ENCODE data around the gene CCDC138.

CCDC138 gene

DNA sequence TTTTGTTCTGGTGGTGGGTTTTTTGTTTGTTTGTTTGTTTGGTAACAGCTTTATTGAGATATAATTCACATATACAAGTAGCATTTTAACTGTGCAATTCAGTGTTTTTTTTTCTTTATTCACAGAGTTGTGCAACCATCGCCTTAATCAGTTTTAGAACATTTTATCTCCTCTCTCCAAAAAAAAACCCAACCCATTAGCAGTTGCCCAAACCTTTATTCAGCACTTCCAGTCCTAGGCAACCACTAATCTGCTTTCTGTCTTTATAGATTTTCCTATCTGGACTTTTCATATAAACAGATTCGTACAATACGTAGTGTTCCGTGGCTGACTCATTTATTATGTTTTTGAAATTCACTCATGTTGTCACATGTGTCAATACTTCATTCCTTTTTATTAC, 38.7 kb downstream of the CCDC138 start:
- no peak for DNase-seq (ENCODE audit: low read depth in 3 of 3)

DNA sequence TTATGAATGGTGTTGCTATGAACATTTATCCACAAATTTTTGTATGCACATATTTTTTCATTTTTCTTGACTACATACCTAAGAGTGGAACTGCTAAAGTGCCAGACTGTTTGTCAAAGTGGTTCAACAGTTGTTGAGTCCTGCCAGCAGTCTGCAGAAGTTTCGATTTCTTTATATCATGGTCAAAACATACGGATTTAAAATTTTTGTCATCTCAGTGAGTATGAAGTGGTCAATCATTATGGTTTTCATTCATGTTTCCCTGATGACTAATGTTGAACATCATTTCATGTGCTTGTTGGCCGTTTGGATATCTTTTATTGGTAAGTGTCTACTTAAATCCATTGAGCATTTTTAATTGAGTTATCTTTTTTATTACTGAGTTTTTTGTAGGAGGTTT, 39.2 kb downstream of the CCDC138 start:
- no peak for DNase-seq (ENCODE audit: low read depth in 3 of 3)

- no peak for DNase-seq (ENCODE audit: low read depth in 3 of 3)
Measured at GRCh38 chr2:108829578-108830310, 43.2 kb downstream of the CCDC138 start.

DNA sequence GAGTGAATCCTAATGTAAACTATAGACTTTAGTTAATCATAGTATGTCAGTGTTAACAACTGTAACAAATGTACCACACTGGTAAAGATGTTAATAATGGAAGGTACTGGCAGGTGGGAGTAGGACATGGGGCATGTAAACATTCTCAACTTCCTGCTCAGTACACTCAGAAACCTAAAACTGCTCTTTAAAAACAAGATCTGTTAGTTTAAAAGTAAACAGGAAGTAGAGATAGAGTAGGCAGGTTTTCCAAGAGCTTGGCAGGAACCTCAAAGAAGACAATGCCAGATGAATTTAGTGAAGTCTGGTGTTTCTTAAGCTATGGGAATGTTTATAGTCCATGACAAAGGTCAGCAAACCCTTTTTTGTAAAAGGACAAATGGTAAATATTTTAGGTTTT, 46.6 kb downstream of the CCDC138 start:
- no peak for DNase-seq (ENCODE audit: low read depth in 3 of 3)

DNA sequence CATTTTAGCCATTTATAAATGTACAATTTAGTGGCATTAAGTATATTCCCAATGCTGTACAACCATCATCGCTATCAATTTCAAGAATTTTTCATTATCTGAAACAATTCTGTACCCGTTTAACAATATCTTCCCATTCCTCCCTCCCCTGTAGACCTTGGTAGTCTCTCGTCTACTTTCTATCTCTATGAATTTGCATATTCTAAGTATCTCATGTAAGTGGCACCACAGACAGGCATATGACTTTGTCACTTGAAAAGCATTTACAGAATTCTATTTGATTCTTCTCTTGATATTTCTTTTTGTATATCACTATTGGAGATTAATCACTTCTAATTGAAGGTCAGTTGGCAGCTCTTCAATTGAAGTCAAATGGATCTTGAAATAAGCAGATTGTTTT, 48.0 kb downstream of the CCDC138 start:
- DNase-seq (ENCODE audit: low read depth in 3 of 3) = no peak

DNA sequence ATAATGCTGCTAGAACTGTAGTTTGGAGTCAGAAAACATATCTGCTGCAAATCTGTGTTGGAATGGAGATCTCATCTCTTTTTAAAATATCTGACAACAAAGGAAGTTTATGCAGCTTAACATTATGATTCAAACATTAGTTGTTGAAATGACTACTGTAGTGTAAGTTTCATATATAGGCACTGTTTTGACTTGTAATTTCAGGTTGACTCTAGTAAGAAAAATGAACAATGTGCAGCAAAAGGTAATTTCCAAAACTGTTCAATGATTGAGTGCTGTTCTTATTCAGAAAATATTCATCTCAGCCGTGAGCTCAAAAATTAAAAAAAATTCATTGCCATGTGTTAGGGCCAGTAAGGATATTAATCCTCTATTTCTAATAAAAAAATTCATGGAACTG, 48.5 kb downstream of the CCDC138 start:
- no peak for DNase-seq (ENCODE audit: low read depth in 3 of 3)

GRCh38 chr2:108837198-108837597, 50.6 kb downstream of the CCDC138 start:
- no peak for DNase-seq (ENCODE audit: low read depth in 3 of 3)

- no peak for DNase-seq (ENCODE audit: low read depth in 3 of 3)
Measured at GRCh38 chr2:108841506-108841905, 54.9 kb downstream of the CCDC138 start.

- no peak for DNase-seq (ENCODE audit: low read depth in 3 of 3)
Measured at GRCh38 chr2:108845923-108846322, 59.4 kb downstream of the CCDC138 start.

DNA sequence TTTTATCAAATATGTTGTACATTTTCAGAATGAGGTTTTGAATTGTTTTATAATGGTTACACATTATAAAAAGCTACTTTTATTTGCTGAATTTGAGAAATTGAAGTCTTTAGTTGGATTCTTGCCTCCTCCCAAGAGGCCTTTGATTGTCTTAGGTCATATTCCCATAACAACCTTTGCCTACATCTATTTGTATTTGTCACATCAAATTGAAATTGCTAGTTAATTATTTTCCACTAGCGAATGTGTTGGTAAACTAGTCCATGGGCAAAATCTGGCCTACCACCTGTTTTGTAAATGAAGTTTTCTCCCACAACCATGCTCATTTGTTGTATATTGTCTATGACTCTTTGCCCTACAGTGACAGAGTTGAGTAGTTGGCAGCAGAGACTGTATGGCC, 60.4 kb downstream of the CCDC138 start:
- DNase-seq (ENCODE audit: low read depth in 3 of 3) = no peak

DNA sequence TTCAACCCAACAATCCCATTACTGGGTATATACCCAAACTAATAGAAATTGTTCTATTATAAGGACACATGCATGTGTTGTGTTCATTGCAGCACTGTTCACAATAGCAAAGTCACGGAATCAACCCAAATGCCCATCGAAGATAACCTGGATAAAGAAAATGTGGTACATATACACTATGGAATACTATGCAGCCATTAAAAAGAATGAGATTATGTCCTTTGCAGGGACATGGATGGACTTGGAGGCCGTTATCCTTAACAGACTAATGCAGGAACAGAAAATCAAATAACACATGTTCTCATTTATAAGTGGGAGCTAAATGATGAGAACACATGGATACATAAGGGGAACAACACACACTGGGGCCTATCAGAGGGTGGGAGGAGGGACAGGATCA, 65.8 kb downstream of the CCDC138 start:
- no peak for DNase-seq (ENCODE audit: low read depth in 3 of 3)

- no peak for DNase-seq (ENCODE audit: low read depth in 3 of 3)
Measured at GRCh38 chr2:108853421-108853820, 66.8 kb downstream of the CCDC138 start.

DNA sequence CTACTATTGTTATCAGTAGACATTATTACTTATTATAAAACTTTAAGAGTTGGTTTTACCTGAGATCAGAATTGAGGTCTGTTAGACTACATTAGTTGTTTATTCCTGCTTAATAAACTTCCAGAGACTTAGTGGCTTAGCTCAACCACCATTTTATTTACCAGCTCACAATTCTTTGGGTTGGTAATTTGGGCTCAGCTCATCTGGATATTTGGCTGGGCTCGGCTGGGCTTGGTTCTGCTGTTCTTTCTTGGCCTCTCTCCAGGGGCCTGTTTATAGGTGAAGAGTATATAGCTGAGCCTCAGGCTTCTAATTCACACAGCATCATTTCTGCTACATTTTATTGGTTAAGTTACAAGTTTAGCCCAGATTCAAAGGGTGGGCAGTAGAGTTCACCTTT, 67.9 kb downstream of the CCDC138 start:
- no peak for DNase-seq (ENCODE audit: low read depth in 3 of 3)

GRCh38 chr2:108855194-108855593, 68.6 kb downstream of the CCDC138 start:
- no peak for DNase-seq (ENCODE audit: low read depth in 3 of 3)

GRCh38 chr2:108858894-108859293, 72.3 kb downstream of the CCDC138 start:
- DNase-seq (ENCODE audit: low read depth in 3 of 3) = no peak

GRCh38 chr2:108866041-108866440, 79.5 kb downstream of the CCDC138 start:
- DNase-seq (ENCODE audit: low read depth in 3 of 3) = no peak

- DNase-seq (ENCODE audit: low read depth in 3 of 3) = no peak
Measured at GRCh38 chr2:108868911-108869310, 82.3 kb downstream of the CCDC138 start.

DNA sequence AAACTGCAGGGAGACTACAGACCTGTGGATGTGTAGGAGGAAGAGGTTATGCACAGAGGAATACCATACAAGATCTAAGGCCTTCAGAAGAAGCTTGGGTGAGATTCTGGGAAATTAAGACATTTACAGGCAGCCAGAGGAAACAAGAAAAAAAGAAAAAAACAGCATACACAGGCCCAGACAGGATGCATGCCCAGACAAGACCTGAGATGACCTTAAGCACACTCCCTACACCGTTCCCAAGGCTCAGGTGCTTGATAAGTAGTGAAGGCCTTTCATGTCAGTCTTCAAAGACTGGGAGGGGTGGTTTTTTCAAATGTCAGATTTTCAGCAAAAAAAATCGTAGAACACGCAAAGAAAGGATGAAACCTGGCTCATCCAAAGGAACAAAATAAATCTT, 83.0 kb downstream of the CCDC138 start:
- DNase-seq (ENCODE audit: low read depth in 3 of 3) = no peak

DNA sequence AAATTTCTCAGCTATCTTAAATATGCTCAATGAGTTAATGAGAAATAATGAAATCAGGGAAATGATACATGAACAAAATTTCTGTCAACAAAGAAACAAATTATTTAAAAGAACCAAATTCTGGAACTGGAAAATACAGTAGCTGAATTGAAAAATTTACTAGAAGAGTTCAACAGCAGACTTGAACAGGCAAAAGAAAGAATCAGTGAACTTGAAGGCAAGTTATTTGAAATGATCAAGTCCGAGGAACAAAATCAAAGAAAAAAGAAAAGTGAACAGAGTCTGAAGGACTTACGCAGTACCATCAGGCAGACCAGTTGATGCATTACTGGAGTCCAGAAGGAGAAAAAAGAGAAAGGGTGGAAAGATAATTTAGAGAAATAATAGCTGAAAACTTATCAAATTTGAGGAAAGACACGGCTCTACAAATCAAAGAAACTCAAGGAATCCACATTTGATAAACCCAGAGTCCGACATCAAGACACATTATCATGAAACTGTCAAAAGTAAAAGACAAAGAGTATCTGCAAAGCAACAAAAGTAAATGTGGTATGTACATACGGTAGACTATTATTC, 83.6 kb downstream of the CCDC138 start:
- DNase-seq (ENCODE audit: low read depth in 3 of 3) = no peak

- DNase-seq (ENCODE audit: low read depth in 3 of 3) = no peak
Measured at GRCh38 chr2:108877506-108877905, 90.9 kb downstream of the CCDC138 start.

DNA sequence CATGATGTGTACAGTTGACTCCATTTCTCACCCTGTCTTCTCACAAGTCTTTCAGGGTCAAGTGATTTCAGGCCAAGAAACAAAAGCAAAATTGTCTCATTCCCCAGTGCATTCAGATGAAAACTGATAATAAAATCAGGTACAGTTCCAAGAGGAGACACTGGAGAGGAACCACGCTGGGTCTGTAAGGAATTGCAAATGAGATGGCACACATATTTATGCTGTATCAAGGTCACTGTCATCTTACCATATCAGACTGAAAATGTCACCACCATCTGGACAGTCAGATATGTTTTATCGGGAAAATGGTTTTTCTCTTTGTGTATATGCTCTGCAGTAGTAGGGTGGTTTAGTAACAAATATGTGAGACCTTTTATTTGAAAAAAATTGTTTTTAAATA, 91.7 kb downstream of the CCDC138 start:
- no peak for DNase-seq (ENCODE audit: low read depth in 3 of 3)

DNA sequence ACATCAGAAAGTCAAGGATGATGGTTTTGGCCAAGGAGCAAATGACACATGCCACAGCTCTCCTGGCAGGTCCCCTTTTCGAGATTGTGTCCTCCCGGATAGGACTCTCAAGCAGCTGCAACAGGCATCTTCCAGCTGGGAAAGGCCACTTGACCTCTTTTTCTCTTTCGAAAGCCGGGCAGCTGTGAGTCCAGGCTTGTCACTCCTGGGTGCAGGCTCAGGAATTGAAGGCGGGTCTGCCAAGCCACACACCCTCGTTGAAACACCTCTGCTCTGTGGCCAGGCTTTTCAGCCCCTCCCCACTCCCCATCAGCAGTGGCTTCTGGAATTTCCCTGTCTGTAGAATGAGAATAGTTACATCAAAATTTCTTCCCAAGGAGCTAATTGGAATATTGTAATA, 98.0 kb downstream of the CCDC138 start:
- no peak for DNase-seq (ENCODE audit: low read depth in 3 of 3)

DNA sequence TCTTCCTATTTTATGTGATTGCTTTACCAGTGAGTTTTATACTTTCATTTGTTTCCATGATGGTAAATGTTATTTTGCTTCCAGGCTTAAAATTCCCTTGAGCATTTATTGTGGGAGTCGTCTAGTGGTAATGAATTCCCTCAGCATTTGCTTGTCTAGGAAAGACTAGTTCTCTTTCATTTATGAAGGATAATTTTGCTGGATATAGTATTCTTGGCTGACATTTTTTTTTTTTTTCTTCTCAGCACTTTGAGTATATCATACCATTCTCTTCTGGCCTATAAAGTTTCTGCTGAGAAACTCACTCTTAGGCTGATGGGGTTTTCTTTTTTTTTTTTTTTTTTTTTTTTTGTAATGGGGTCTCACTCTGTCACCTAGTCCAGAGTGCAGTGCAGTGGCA, 103.3 kb downstream of the CCDC138 start:
- no peak for DNase-seq (ENCODE audit: low read depth in 3 of 3)

- DNase-seq (ENCODE audit: low read depth in 3 of 3) = no peak
Measured at GRCh38 chr2:108893277-108893676, 106.7 kb downstream of the CCDC138 start.
